ENCODE data around the gene TPH2.

TPH2 gene

DNA sequence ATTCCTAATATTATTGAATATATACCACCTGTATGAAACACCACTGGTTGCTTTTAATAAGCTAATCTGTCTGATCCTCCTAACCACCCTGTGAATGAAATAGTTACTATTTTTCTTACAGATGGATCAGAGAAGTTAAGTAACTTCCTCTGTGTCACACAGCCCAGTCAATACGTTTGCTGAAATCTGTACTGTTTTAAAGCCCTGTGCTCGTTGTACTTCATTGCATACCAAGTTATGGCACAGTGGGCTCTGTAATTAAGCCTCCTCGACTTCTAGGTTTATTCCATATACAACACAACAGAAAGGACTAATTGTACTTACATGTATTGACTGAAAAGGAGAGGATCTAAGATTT is 137.9 kb downstream of the TPH2 start:
- no peak overlapping the region for H3K4me3 ChIP-seq (ENCODE audit: insufficient read depth, low read depth, low read length)
- 91% methylated on average over 2 to 3 of the region's 3 CpGs for WGBS, 2 experiments
- H3K4me1 ChIP-seq (ENCODE audit: control insufficient read depth, insufficient read depth, low read length), result no peaks in the 10 kb centered on the region
- no peaks in the 10 kb centered on the region for H3K36me3 ChIP-seq (ENCODE audit: control insufficient read depth, insufficient read depth, low read length)
- no peaks in the 10 kb centered on the region for H3K27me3 ChIP-seq (ENCODE audit: control insufficient read depth, insufficient read depth, low read length, poor library complexity, severe bottlenecking)
- H3K9me3 ChIP-seq (ENCODE audit: control insufficient read depth, low read length), result no peaks in the 10 kb centered on the region
- no peak overlapping the region for H3K27ac ChIP-seq (ENCODE audit: insufficient read depth, low read depth, low read length, poor library complexity, severe bottlenecking)

DNA sequence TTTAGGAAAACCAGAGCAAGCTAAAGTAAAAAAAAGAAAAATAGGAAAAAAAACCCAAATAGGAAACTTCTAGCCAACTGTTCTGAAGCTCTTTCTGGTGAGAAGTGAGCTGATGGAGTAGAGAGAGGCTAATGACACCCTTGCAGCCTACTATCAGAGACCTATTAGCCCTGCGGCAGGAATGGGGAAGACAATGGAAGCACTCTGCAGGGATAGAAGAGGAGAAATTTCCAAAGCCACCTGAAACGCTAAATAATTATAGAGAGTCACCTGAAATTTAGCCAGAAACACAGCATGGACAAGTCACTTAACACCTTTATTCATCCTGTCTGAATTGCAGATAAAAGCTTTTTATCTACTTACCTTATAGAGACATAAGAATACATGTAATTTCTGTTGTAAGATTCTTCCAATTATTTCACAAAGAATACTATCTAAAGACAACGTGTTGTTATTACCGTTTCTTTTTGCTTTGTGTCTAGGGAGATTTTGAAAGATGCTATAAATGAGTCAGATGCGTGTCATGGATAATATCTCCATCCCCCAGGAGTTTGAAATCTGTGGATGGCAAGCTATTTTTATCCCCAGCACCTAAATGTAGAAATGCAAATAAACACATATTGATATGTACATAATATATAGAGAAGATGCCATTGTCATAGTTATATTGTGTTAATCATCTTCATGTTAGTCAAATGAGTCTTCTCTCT is 138.6 kb downstream of the TPH2 start:
- WGBS, 2 experiments, result 76 to 91% methylated on average over 2 to 5 of the region's 5 CpGs
- no peak overlapping the region for H3K4me3 ChIP-seq (ENCODE audit: insufficient read depth, low read depth, low read length)
- no peaks in the 10 kb centered on the region for H3K27me3 ChIP-seq (ENCODE audit: control insufficient read depth, insufficient read depth, low read length, poor library complexity, severe bottlenecking)
- no peak overlapping the region for H3K27ac ChIP-seq (ENCODE audit: insufficient read depth, low read depth, low read length, poor library complexity, severe bottlenecking)
- H3K9me3 ChIP-seq (ENCODE audit: control insufficient read depth, low read length), result no peaks in the 10 kb centered on the region
- H3K4me1 ChIP-seq (ENCODE audit: control insufficient read depth, insufficient read depth, low read length), result no peaks in the 10 kb centered on the region
- H3K36me3 ChIP-seq (ENCODE audit: control insufficient read depth, insufficient read depth, low read length), result no peaks in the 10 kb centered on the region

DNA sequence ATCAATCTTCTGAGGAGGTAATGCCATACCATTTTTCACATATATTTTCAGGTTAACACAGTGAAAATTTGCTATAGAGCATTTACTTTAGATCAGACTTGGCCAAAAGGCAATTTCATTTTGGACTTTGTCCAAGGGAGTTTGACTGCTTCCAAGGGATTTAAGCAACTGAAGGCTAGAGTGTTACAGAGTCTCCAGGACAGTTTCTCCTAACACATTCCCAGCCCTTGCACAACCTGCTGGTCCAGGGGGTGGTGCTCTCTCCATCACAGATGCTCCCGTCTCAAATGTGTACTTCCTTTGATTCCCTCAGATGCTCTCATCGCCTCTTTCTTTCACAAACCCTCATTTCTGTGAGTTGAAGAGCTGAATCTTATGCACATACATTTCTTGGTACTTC is 143.1 kb downstream of the TPH2 start:
- no peak overlapping the region for H3K4me3 ChIP-seq (ENCODE audit: insufficient read depth, low read depth, low read length)
- H3K9me3 ChIP-seq (ENCODE audit: control insufficient read depth, low read length), result no peaks in the 10 kb centered on the region
- no peak overlapping the region for H3K27ac ChIP-seq (ENCODE audit: insufficient read depth, low read depth, low read length, poor library complexity, severe bottlenecking)
- no peaks in the 10 kb centered on the region for H3K4me1 ChIP-seq (ENCODE audit: control insufficient read depth, insufficient read depth, low read length)
- H3K36me3 ChIP-seq (ENCODE audit: control insufficient read depth, insufficient read depth, low read length), result no peaks in the 10 kb centered on the region
- 76 to 85% methylated on average over 2 of the region's 2 CpGs for WGBS, 2 experiments
- no peaks in the 10 kb centered on the region for H3K27me3 ChIP-seq (ENCODE audit: control insufficient read depth, insufficient read depth, low read length, poor library complexity, severe bottlenecking)

All from ectodermal cell (in vitro differentiated cells).